Esophagus muscularis mucosa (tissue), 4 donors: ENCODE measurements around the gene NNT. TPM values are rescaled to one million over a fixed set of nuclear protein-coding genes. Genes with fewer than 3 reads are reported as not detected.

Experiments
- DNase-seq: peaks from one replicate; pipeline ENCODE4 v3.0.0-alpha.2; 2017; ENCODE audit errors: extremely low spot score
- H3K27ac ChIP-seq, 4 donors: fragments of 200-600 bp; sonication (generic); replicated peaks in 1 of 4; 1 replicate in 3 of 4; 2 replicates in 1 of 4; pipeline ENCODE4 v1.5.1; 2016 to 2019; ENCODE audit warnings: mild to moderate bottlenecking in 1 of 4
- H3K27me3 ChIP-seq, 4 donors: fragments of 200-600 bp; sonication (generic); one replicate each; pipeline versions ENCODE4 v1.5.1 to v1.6.0; 2016 to 2019
- H3K36me3 ChIP-seq, 4 donors: fragments of 200-600 bp; sonication (generic); one replicate each; pipeline ENCODE4 v1.5.1; 2016 to 2019
- H3K4me1 ChIP-seq, 4 donors: fragments of 200-600 bp; sonication (generic); one replicate each; pipeline ENCODE4 v1.5.1; 2016 to 2019
- H3K4me3 ChIP-seq, 4 donors: fragments of 200-600 bp; sonication (generic); 1 replicate in 2 of 4; 2 replicates in 2 of 4; pipeline ENCODE4 v1.5.1; 2016 to 2019; ENCODE audit warnings: mild to moderate bottlenecking in 4 of 4, moderate library complexity in 1 of 4
- H3K9me3 ChIP-seq, 4 donors: fragments of 200-600 bp; sonication (generic); 1 replicate in 3 of 4; 2 replicates in 1 of 4; pipeline ENCODE4 v1.5.1; 2016 to 2019
- CTCF ChIP-seq, 3 experiments: fragments of 200-600 bp in 2 of 3; fragments of 450-650 bp in 1 of 3; sonication (generic) in 2 of 3; IDR thresholded peaks; one replicate each; pipeline ENCODE4 v1.5.1; 2017 to 2019; ENCODE audit warnings: antibody characterized with exemption in 3 of 3, mild to moderate bottlenecking in 2 of 3, moderate library complexity in 1 of 3
- EP300 ChIP-seq: sonication (generic); formaldehyde crosslinking; IDR thresholded peaks from one replicate; pipeline ENCODE4 v1.6.1; 2017; ENCODE audit warnings: antibody characterized with exemption
- POLR2A ChIP-seq: fragments of 450-650 bp; IDR thresholded peaks from one replicate; pipeline ENCODE4 v1.6.1; 2017; ENCODE audit warnings: antibody characterized with exemption, moderate library complexity, mild to moderate bottlenecking, low read depth
- POLR2AphosphoS5 ChIP-seq, 2 donors: sonication (generic); formaldehyde crosslinking; IDR thresholded peaks; one replicate each; pipeline ENCODE4 v1.6.1; 2017; ENCODE audit warnings: antibody characterized with exemption in 2 of 2
- WGBS: methylation state at CpG from one replicate; pipeline ENCODE4 v1.1.5; 2018; 5-methylcytosine and 5-hydroxymethylcytosine counted together
- intact Hi-C: fragments of 100-400 bp; cut with DNase I; formaldehyde crosslinking; loops from one replicate; pipeline ENCODE4 v1.15.1; 2023
- total RNA-seq, 4 donors: library from RNA; depleted of rRNA; stranded (reverse); fragments of >200 nt; gene quantifications; one replicate each; pipeline versions ENCODE4 v1.1.0 to v1.2.1, GENCODE V29; 2016

Gene NNT
- total RNA-seq, 4 donors from 2014 or later = 49.0 to 90.1 (median 70.3) TPM

- intact Hi-C loops = no loop called here
Observed at GRCh38 chr5:43564289-43564850, 38.6 kb upstream of the NNT start.

GRCh38 chr5:43565043-43565442 lies 37.9 kb upstream of the NNT start:
- intact Hi-C loops = no loop called here
- no peak overlapping the region for H3K27ac ChIP-seq
- H3K4me1 ChIP-seq = peaks cover 0 to 25% (median 17%) of the 10 kb centered on the region in 4 donors
- 86% methylated on average over 5 of the region's 5 CpGs for WGBS
- no peak for DNase-seq
- TF ChIP-seq POLR2A (no peak), EP300 (no peak), POLR2AphosphoS5 (IDR thresholded peaks at IDR 0.05) (no peak), CTCF (IDR thresholded peaks at IDR 0.05) (no peak)
- H3K4me3 ChIP-seq = no peak overlapping the region
- H3K9me3 ChIP-seq = no peaks in the 10 kb centered on the region
- H3K27me3 ChIP-seq = no peaks in the 10 kb centered on the region
- H3K36me3 ChIP-seq = no peaks in the 10 kb centered on the region

More at GRCh38 chr5:43564289-43564850, 38.6 kb upstream of the NNT start:
- peaks cover 0 to 25% (median 17%) of the 10 kb centered on the region in 4 donors for H3K4me1 ChIP-seq
- DNase-seq = no peak
- H3K9me3 ChIP-seq = no peaks in the 10 kb centered on the region
- peak overlapping the region in 1 of 4 donors; percentile 70 for H3K27ac ChIP-seq
- no peaks in the 10 kb centered on the region for H3K36me3 ChIP-seq
- WGBS = 66% methylated on average over 5 of the region's 5 CpGs
- TF ChIP-seq POLR2AphosphoS5 (IDR thresholded peaks at IDR 0.05) (no peak), EP300 (no peak), CTCF (IDR thresholded peaks at IDR 0.05) (no peak), POLR2A (no peak)
- H3K27me3 ChIP-seq = no peaks in the 10 kb centered on the region
- no peak overlapping the region for H3K4me3 ChIP-seq

- H3K4me3 ChIP-seq = no peak overlapping the region
- intact Hi-C loops = no loop called here
- peaks cover 15 to 39% (median 35%) of the 10 kb centered on the region in 4 donors for H3K4me1 ChIP-seq
- no peak for DNase-seq
- H3K36me3 ChIP-seq = no peaks in the 10 kb centered on the region
- 84% methylated on average over 3 of the region's 3 CpGs for WGBS
- no peak for TF ChIP-seq CTCF (IDR thresholded peaks at IDR 0.05)
- no peaks in the 10 kb centered on the region for H3K9me3 ChIP-seq
- H3K27ac ChIP-seq = no peak overlapping the region
- H3K27me3 ChIP-seq = no peaks in the 10 kb centered on the region
Observed at GRCh38 chr5:43567967-43568366, 35.0 kb upstream of the NNT start.

- no peaks in the 10 kb centered on the region for H3K27me3 ChIP-seq
- no peak for DNase-seq
- peak overlapping the region in 1 of 4 donors; percentile 75 for H3K27ac ChIP-seq
- H3K4me1 ChIP-seq = peaks cover 20 to 29% (median 26%) of the 10 kb centered on the region in 4 donors
- 89% methylated on average over 4 of the region's 4 CpGs for WGBS
- intact Hi-C loops = no loop called here
- no peaks in the 10 kb centered on the region for H3K9me3 ChIP-seq
- H3K4me3 ChIP-seq = no peak overlapping the region
- no peaks in the 10 kb centered on the region for H3K36me3 ChIP-seq
- no peak for TF ChIP-seq POLR2A
- TF ChIP-seq EP300 = no peak
- TF ChIP-seq POLR2AphosphoS5 (IDR thresholded peaks at IDR 0.05) = no peak
- TF ChIP-seq CTCF (IDR thresholded peaks at IDR 0.05) = no peak
Observed at GRCh38 chr5:43569236-43569746, 33.7 kb upstream of the NNT start.
